ENCODE results near the gene GNA15.

GNA15 gene

GRCh38 chr19:3122512-3122870 is 13.3 kb upstream of the GNA15 start:
- no peak for DNase-seq

- DNase-seq, result no peak
Observed at GRCh38 chr19:3123088-3123721, 12.6 kb upstream of the GNA15 start.

GRCh38 chr19:3123956-3124355 is 11.9 kb upstream of the GNA15 start:
- DNase-seq, result no peak

- no peak for DNase-seq
Observed at GRCh38 chr19:3124630-3125029, 11.2 kb upstream of the GNA15 start.

- no peak for DNase-seq
Observed at GRCh38 chr19:3125900-3126524, 9.8 kb upstream of the GNA15 start.

- DNase-seq, result no peak
Observed at GRCh38 chr19:3129112-3129511, 6.7 kb upstream of the GNA15 start.

- no peak for DNase-seq
Observed at GRCh38 chr19:3131168-3131567, 4.7 kb upstream of the GNA15 start.

- DNase-seq, result peak; percentile 61
Observed at GRCh38 chr19:3132971-3133792, 2.7 kb upstream of the GNA15 start.

- no peak for DNase-seq
Observed at GRCh38 chr19:3133793-3134116, 2.1 kb upstream of the GNA15 start.

GRCh38 chr19:3136684-3137055 is 837 bp downstream of the GNA15 start:
- no peak for DNase-seq

- DNase-seq, result no peak
Observed at GRCh38 chr19:3137119-3137518, 1.3 kb downstream of the GNA15 start.

- DNase-seq, result no peak
Observed at GRCh38 chr19:3138268-3138667, 2.4 kb downstream of the GNA15 start.

- no peak for DNase-seq
Observed at GRCh38 chr19:3140667-3141038, 4.8 kb downstream of the GNA15 start.

GRCh38 chr19:3142292-3142670 is 6.4 kb downstream of the GNA15 start:
- DNase-seq, result no peak

- no peak for DNase-seq
Observed at GRCh38 chr19:3142781-3143337, 7.0 kb downstream of the GNA15 start.

- DNase-seq, result no peak
Observed at GRCh38 chr19:3145909-3146676, 10.3 kb downstream of the GNA15 start.

GRCh38 chr19:3146677-3147100 is 10.9 kb downstream of the GNA15 start:
- no peak for DNase-seq

- DNase-seq, result no peak
Observed at GRCh38 chr19:3148503-3148902, 12.7 kb downstream of the GNA15 start.

GRCh38 chr19:3149089-3149488 is 13.3 kb downstream of the GNA15 start:
- DNase-seq, result no peak

- no peak for DNase-seq
Observed at GRCh38 chr19:3149526-3150505, 14.0 kb downstream of the GNA15 start.

GRCh38 chr19:3150739-3151329 is 15.0 kb downstream of the GNA15 start:
- no peak for DNase-seq
